GM19023 (cell line): ENCODE measurements around the gene UBQLN1.
"Not testable (repeated sequence)": the region's sequence is repeated elsewhere in the genome, so short reads cannot be mapped to it uniquely, and the experiment has no call there.

Experiments
- ATAC-seq: cut with Tn5 transposase; IDR thresholded peaks from one replicate; pipeline ENCODE4 v1.9.1; 2021; ENCODE audit warnings: mild to moderate bottlenecking, moderate library complexity; ENCODE audit not compliant: unreplicated experiment

UBQLN1 gene

DNA sequence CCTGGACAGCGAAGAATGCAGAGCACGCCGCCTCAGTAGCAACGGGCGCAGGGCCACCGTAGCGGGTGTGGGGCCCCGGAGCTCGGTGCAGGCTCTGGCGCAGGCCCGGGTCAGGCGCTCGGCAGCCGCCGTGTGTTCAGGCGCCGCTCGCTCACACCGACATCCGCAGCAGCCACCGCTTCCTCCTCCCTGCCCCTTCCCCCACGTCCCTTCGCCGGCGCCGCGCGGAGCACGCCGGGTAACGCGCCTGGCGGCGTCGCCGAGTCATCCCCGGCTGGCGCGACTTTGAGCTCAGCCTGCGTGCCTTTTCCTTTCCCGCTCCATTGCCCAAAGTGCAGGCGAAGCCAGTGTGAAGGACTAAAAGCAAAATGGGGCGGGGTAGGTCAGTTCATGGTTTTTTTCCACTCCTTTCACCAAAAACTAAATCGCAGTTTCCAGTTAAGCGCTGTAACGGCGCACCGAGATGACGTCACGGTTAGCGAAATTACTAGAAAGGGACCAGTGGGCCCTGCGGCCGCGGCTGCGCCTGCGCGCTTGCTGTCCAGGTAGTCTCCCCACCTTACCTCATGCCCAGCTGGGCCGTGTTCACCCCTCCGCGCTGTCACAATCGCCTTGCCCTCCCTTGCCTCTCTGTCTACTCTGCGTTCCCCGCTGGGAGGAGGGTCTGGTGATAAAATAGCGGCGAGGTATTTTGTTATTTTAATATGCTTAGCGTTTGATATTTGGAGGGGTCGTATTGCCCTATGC, at the start of gene UBQLN1:
Gene UBQLN1 (minus strand): TSS at position 191 of the 747 bp plus-strand sequence. CDS start 279 bp downstream, outside the sequence.
- ATAC-seq = peak; percentile 83

DNA sequence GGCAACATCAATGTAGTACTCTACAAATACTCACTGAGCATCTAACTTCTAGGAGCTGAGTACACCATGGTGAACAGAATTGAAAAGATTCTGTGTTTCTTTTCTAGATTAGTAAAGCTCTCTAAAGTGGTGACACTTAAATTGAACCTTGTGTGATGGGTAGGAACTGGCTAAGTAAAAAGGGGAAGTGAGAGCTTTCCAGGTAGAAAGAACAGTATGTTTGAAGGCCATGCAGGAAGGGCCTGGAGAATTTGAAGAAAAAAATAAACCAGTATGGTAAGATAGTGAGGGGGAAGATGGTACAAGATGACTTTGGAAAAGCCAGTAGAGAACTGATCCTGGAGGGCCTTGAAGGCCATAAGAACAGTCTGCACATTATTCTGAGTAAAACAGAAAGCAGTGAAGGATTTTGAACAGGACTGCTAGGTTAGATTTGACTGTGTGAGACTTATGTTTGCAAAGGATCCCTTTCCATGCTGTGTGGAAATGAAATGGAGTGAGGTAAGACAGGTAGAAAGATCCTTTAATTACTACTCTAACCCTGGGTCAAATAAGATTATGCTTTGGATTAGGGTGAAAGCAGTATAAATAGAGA, 46.7 kb upstream of the UBQLN1 start:
- ATAC-seq = peak; percentile 49

GRCh38 chr9:83749706-83750105, 41.9 kb upstream of the UBQLN1 start:
- no peak for ATAC-seq

DNA sequence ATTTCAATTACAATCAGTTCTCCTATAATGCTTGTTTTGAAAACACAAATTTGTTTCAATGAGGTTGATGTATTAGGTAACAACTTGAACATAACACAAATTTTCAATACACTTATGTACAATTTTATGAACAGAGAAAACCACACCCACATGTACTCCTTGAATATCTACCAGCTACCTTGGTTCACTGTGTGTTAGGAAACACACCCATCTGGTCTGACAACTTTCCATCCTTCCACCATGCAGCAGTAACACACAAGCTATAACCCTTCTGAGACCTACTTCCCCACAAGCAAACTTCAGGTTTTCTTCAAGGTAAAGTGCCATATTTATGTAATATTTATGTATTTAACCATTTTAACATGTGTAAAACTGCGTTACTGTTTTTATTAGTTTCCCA, 36.4 kb upstream of the UBQLN1 start:
- no peak for ATAC-seq

GRCh38 chr9:83733739-83734138, 26.0 kb upstream of the UBQLN1 start:
- ATAC-seq = no peak

GRCh38 chr9:83728591-83729368, 21.0 kb upstream of the UBQLN1 start:
- ATAC-seq = not testable (repeated sequence)

DNA sequence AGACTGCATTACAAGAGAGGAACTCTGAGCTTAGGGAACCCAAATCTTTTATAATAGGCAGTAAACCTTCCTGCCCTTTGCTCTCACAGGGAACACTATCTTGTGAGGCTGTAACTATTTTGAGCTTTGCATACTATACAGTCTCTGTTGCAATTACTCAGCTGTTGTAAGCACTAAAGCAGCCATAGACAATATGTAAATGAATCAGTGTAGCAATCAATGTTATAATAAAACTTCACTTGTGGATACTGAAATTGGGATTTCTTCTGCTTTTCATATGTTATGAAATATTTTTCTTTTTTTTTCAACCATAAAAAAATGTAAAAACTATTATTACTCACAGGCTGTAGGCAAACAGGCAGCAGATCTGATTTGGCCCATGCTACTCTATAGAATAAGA, 16.7 kb upstream of the UBQLN1 start:
- no peak for ATAC-seq

- ATAC-seq = no peak
These were observed 15.2 kb upstream of the UBQLN1 start for GRCh38 chr9:83722726-83723495.

GRCh38 chr9:83721509-83721908, 13.8 kb upstream of the UBQLN1 start:
- ATAC-seq = no peak

- no peak for ATAC-seq
These were observed 8.0 kb upstream of the UBQLN1 start for GRCh38 chr9:83715794-83716193.

GRCh38 chr9:83715221-83715620, 7.5 kb upstream of the UBQLN1 start:
- ATAC-seq = no peak

GRCh38 chr9:83714329-83714728, 6.6 kb upstream of the UBQLN1 start:
- no peak for ATAC-seq

- peak; percentile 57 for ATAC-seq
These were observed 879 bp upstream of the UBQLN1 start for GRCh38 chr9:83708515-83709158.

DNA sequence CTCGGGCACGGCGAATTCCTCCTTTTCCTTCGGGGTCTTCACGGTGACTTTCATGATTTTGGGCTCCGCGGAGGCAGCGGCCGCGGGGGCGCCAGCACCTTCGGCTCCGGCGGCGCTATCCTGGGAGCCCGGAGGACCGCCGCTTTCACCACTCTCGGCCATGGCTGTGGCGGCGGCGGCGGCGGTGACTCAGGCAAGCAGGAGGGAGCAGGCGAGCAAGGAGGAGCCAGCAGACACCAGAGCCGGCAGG, 315 bp downstream of the UBQLN1 start:
- peak; percentile 53 for ATAC-seq

DNA sequence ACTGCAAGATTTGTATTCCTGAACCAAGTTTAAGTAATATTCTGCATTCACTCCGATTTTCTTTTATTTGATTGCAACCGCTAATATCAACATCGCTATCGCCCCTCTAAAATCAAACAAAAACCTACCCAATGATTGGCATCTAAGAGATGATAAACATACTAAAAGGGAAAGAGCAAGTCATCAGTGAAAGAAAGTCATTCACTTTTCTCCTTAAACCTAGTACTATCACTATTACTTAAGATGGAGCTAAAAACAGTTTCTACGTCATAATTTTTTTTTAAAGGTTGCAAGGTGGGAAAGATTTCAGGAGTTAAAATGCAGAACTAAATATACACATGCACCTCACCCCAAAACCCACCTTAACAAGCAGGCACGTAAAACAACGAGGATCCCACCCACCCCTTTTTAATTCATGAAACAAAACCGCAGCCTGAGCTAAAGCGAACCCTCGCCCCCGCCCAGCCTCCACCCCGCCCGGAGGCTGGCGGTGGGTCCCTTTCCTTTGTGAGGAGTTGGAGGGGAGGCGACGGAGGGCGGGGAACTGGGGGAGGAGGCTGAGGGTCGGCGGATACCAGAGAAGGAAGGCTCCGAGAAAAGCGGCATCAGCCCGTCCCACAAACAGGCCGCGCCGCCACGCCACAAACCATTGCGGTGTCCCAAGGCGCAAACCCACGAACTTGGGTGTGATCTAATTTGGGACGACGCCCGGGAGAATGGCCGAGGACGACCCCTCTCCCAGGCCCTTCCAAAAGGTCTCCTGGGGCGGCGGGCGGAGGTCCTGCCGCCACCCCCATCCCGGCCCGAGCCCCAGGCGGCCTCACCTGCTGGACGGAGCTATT, 861 bp downstream of the UBQLN1 start:
- peak; percentile 15 for ATAC-seq

GRCh38 chr9:83705219-83705651, 2.5 kb downstream of the UBQLN1 start:
- ATAC-seq = not testable (repeated sequence)

DNA sequence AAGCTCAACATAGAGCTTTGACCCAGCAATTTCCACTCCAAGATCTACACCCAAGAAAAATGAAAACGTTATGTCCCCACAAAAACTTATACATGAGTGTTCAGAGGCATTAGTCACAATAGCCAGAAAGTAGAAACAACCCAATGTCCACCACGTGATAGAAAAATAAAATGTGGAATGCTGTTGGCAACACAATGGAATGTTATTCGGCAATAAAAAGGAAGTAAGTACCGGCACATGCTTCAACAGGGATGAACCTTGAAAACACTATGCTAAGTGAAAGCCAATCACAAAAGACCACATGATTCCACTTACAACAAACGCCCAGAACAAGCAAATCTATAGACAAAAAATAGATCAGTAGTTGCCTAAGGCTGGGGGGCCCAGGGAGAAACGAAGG, 6.0 kb downstream of the UBQLN1 start:
- ATAC-seq = no peak

DNA sequence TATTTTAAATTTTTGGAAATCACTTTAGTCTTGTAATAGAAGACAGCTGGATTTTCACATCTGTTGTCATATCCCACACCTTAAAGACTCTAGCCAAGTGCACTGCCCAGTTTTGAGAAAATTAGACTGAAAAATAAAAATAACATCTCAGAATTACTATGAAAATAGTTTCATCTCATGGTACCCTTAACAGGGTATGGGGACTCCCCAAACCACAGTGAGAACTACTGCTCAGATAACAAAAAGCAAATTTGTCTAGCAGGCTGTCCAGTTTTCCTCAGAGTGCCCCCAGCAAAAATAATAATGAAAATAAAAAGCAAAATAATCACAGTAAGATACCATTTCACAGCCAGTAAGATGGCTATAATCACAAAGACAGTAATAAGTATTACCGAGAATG, 6.5 kb downstream of the UBQLN1 start:
- ATAC-seq = no peak

- ATAC-seq = peak; percentile 53
These were observed 8.1 kb downstream of the UBQLN1 start for GRCh38 chr9:83699615-83700014.
